Neural progenitor cell (in vitro differentiated cells): ENCODE measurements around the gene PYHIN1. TPM values are rescaled to one million over a fixed set of nuclear protein-coding genes. Genes with fewer than 3 reads are reported as not detected.

Source experiments
- DNase-seq: peaks from one replicate; pipeline ENCODE4 v3.0.0-alpha.2; 2016; ENCODE audit warnings: low spot score
- H2AFZ ChIP-seq: fragments of 200-600 bp; sonication (generic); replicated peaks from 2 replicates; pipeline ENCODE4 v1.6.1; 2016; ENCODE audit warnings: antibody characterized with exemption
- H3F3A ChIP-seq: fragments of 200-600 bp; sonication (generic); 2 replicates; pipeline ENCODE4 v1.6.1; 2016; ENCODE audit warnings: antibody characterized with exemption, low read depth
- H3K27ac ChIP-seq: fragments of 200-600 bp; sonication (generic); 2 replicates; pipeline ENCODE4 v1.5.1; 2016; ENCODE audit warnings: mild to moderate bottlenecking
- H3K27me3 ChIP-seq: fragments of 200-600 bp; sonication (generic); 2 replicates; pipeline ENCODE4 v1.6.1; 2016; ENCODE audit warnings: mild to moderate bottlenecking, moderate library complexity
- H3K36me3 ChIP-seq: fragments of 200-600 bp; sonication (generic); 2 replicates; pipeline ENCODE4 v1.5.1; 2016
- H3K4me1 ChIP-seq: fragments of 200-600 bp; sonication (generic); 2 replicates; pipeline ENCODE4 v1.6.1; 2016; ENCODE audit warnings: mixed run types
- H3K4me2 ChIP-seq: fragments of 200-600 bp; sonication (generic); 2 replicates; pipeline ENCODE4 v1.6.1; 2016
- H3K4me3 ChIP-seq: fragments of 200-600 bp; sonication (generic); 2 replicates; pipeline ENCODE4 v1.5.1; 2016
- H3K79me2 ChIP-seq: fragments of 200-600 bp; sonication (generic); 2 replicates; pipeline ENCODE4 v1.6.1; 2016; ENCODE audit warnings: low read depth
- H3K9ac ChIP-seq: fragments of 200-600 bp; sonication (generic); 2 replicates; pipeline ENCODE4 v1.6.1; 2016
- H3K9me3 ChIP-seq: fragments of 200-600 bp; sonication (generic); 2 replicates; pipeline ENCODE4 v1.5.1; 2016; ENCODE audit warnings: low read depth
- H4K20me1 ChIP-seq: fragments of 200-600 bp; sonication (generic); 2 replicates; pipeline ENCODE4 v1.6.1; 2016; ENCODE audit warnings: low read depth
- H3K27ac Mint-ChIP-seq: 3 replicates; pipeline ENCODE4 v1.8.0; 2021; ENCODE audit warnings: mixed read lengths
- H3K27me3 Mint-ChIP-seq: 2 replicates; pipeline ENCODE4 v1.8.0; 2022; ENCODE audit warnings: low read depth, mild to moderate bottlenecking, inconsistent platforms, moderate library complexity, mixed read lengths; ENCODE audit not compliant: insufficient read depth
- H3K36me3 Mint-ChIP-seq: 3 replicates; pipeline ENCODE4 v1.8.0; 2021; ENCODE audit warnings: mixed read lengths
- H3K4me1 Mint-ChIP-seq: 3 replicates; pipeline ENCODE4 v1.8.0; 2021; ENCODE audit warnings: mixed read lengths
- H3K4me3 Mint-ChIP-seq: 3 replicates; pipeline ENCODE4 v1.8.0; 2021; ENCODE audit warnings: mild to moderate bottlenecking, moderate library complexity, mixed read lengths
- H3K9me3 Mint-ChIP-seq: 3 replicates; pipeline ENCODE4 v1.8.0; 2020; ENCODE audit warnings: mixed read lengths
- EZH2 ChIP-seq: fragments of 200-600 bp; sonication (generic); IDR thresholded peaks from 2 replicates; pipeline ENCODE4 v1.6.1; 2017; ENCODE audit warnings: antibody characterized with exemption, mild to moderate bottlenecking, moderate library complexity
- EZH2phosphoT487 ChIP-seq: fragments of 200-600 bp; sonication (generic); IDR thresholded peaks from 2 replicates; pipeline ENCODE4 v1.6.1; 2017; ENCODE audit warnings: antibody characterized with exemption
- total RNA-seq: library from RNA; depleted of rRNA; stranded (reverse); fragments of >200 nt; gene quantifications from 2 replicates; pipeline ENCODE4 v1.2.3, GENCODE V29; 2015; ENCODE audit warnings: low replicate concordance
- TF ChIP-seq, protein P1 (sequence below): fragments of 200-600 bp; sonication (generic); IDR thresholded peaks from 2 replicates; pipeline ENCODE4 v1.5.1; 2017; ENCODE audit warnings: antibody characterized with exemption, mild to moderate bottlenecking

Gene PYHIN1
- not detected in 2 replicates for total RNA-seq

DNA sequence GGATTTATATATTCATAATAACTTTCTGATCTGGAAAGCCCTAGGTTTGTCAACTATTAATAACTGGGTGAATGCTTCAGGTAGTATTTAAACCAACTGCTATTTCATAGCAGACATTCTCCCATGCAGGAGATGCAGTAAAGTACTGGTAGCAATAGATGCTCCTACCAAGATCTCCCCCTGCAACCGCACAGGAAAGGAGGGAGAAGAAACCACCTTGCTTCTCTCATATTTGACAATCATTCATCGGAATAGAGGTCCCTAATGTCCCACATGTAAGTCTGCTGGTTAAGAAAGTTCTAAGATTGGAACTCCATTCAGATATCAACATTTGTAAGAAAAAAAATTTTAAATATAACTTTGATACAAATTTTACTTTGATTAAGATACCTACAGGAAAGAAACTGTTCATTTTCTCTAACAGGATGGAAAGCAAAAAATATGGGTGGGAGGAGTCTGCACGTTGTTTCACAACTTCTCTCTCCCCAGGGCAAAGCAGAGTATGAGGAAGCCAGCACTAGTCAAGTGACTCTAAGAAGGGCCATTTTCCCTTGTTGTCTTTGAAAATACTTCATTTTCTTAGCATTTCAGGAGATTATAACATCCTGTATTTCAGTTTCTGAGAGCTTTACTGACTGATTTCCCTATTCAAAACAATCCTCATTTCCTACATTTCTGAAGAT lies at the start of gene PYHIN1:
Gene PYHIN1, plus strand, starts transcription at position 498 of the 683 bp plus-strand sequence. CDS start 5,359 bp downstream, outside the sequence.
- DNase-seq, result no peak
- Mint-ChIP-seq H3K4me3 (no peak within 1 kb of the TSS), H3K27ac (no peak within 1 kb of the TSS), H3K27me3 (no peaks in the 10 kb centered on the region), H3K36me3 (no peaks in the 10 kb centered on the region), H3K9me3 (no peaks in the 10 kb centered on the region), H3K4me1 (no peaks in the 10 kb centered on the region)
- Histone ChIP-seq H3K27me3 (no peaks in the 10 kb centered on the region), H3K9me3 (no peaks in the 10 kb centered on the region), H3K27ac (no peak within 1 kb of the TSS), H4K20me1 (no peaks in the 10 kb centered on the region), H3K79me2 (no peaks in the 10 kb centered on the region), H3K4me2 (no peak within 1 kb of the TSS), H3K9ac (no peak within 1 kb of the TSS), H3F3A (no peaks in the 10 kb centered on the region), H3K4me1 (no peaks in the 10 kb centered on the region), H3K36me3 (no peaks in the 10 kb centered on the region), H2AFZ (no peak within 1 kb of the TSS), H3K4me3 (no peak within 1 kb of the TSS)
- TF ChIP-seq EZH2phosphoT487 (no peak), EZH2 (no peak)
- TF ChIP-seq, protein P1, sequence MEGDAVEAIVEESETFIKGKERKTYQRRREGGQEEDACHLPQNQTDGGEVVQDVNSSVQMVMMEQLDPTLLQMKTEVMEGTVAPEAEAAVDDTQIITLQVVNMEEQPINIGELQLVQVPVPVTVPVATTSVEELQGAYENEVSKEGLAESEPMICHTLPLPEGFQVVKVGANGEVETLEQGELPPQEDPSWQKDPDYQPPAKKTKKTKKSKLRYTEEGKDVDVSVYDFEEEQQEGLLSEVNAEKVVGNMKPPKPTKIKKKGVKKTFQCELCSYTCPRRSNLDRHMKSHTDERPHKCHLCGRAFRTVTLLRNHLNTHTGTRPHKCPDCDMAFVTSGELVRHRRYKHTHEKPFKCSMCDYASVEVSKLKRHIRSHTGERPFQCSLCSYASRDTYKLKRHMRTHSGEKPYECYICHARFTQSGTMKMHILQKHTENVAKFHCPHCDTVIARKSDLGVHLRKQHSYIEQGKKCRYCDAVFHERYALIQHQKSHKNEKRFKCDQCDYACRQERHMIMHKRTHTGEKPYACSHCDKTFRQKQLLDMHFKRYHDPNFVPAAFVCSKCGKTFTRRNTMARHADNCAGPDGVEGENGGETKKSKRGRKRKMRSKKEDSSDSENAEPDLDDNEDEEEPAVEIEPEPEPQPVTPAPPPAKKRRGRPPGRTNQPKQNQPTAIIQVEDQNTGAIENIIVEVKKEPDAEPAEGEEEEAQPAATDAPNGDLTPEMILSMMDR, result no peak

DNA sequence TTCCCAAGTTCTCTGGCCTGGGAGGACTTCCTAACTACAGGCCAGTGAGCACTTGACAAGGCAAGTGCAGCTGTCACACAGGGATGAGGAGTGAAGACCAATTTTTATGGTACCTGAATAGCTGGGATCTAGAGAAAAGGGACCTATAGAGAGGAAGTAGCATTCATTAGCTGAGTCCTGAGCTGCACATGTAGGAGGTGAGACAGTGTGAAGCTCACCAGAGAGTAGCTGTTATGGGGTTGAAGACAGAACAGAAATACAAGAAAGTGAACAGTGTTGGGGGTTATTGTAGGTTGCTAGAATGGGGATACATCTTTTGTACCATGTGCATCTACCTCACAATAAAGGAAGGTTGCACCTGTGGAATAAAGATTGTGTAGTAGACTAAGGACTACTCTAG lies 37.7 kb upstream of the PYHIN1 start:
- Mint-ChIP-seq H3K4me1 (no peaks in the 10 kb centered on the region), H3K4me3 (no peak overlapping the region), H3K36me3 (no peaks in the 10 kb centered on the region), H3K9me3 (no peaks in the 10 kb centered on the region), H3K27me3 (no peaks in the 10 kb centered on the region), H3K27ac (no peak overlapping the region)
- Histone ChIP-seq H3K79me2 (no peaks in the 10 kb centered on the region), H3F3A (no peaks in the 10 kb centered on the region), H3K36me3 (no peaks in the 10 kb centered on the region), H3K4me1 (no peaks in the 10 kb centered on the region), H3K9me3 (no peaks in the 10 kb centered on the region), H3K4me3 (no peak overlapping the region), H3K4me2 (no peak overlapping the region), H4K20me1 (no peaks in the 10 kb centered on the region), H3K27me3 (no peaks in the 10 kb centered on the region), H3K27ac (no peak overlapping the region), H2AFZ (no peak overlapping the region), H3K9ac (no peak overlapping the region)
- TF ChIP-seq, protein P1, result no peak
- TF ChIP-seq EZH2phosphoT487, result no peak
- TF ChIP-seq EZH2, result no peak
- DNase-seq, result no peak

DNA sequence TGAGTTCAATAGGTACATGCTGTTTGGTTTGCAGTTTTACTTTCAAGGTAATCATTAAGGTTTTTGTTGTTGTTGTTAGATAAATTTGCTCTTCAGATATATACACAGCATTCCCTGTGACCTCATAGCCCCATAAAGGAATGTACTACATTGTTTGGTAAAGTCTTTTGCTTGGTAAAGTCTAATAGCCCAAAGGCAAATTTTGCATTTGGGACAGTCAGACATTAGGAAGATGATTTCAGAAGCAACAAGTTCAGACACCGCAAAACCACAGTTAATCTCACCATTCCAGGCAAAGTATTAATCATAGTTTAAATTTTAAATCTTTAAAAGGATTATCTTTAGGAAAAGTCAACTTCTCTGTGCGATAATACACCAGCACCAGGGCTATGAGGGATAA lies 32.6 kb upstream of the PYHIN1 start:
- no peak overlapping the region for H3K27ac Mint-ChIP-seq
- TF ChIP-seq EZH2phosphoT487 (no peak), EZH2 (no peak)
- TF ChIP-seq, protein P1, result no peak

More for the DNA sequence above, 32.6 kb upstream of the PYHIN1 start:
- Histone ChIP-seq H3F3A (no peaks in the 10 kb centered on the region), H3K4me1 (no peaks in the 10 kb centered on the region), H3K36me3 (no peaks in the 10 kb centered on the region), H3K9ac (no peak overlapping the region), H3K9me3 (no peaks in the 10 kb centered on the region), H3K79me2 (no peaks in the 10 kb centered on the region), H3K4me2 (no peak overlapping the region), H4K20me1 (no peaks in the 10 kb centered on the region), H3K27me3 (no peaks in the 10 kb centered on the region), H3K27ac (no peak overlapping the region), H2AFZ (no peak overlapping the region), H3K4me3 (no peak overlapping the region)
- H3K36me3 Mint-ChIP-seq, result no peaks in the 10 kb centered on the region
- no peak for DNase-seq
- no peaks in the 10 kb centered on the region for H3K27me3 Mint-ChIP-seq
- H3K4me3 Mint-ChIP-seq, result no peak overlapping the region
- H3K4me1 Mint-ChIP-seq, result no peaks in the 10 kb centered on the region
- H3K9me3 Mint-ChIP-seq, result no peaks in the 10 kb centered on the region
